GM23248 (cell line): ENCODE data around the gene RBFOX2. TPM values are rescaled to one million over a fixed set of nuclear protein-coding genes. Genes with fewer than 3 reads are reported as not detected.

Experiments
- DNase-seq: peaks from one replicate; pipeline ENCODE4 v3.0.0-alpha.2; 2015
- H2AFZ ChIP-seq: fragments of 200-600 bp; sonication (generic); 2 replicates; pipeline ENCODE4 v1.6.1; 2016; ENCODE audit warnings: antibody characterized with exemption
- H3F3A ChIP-seq: fragments of 200-600 bp; sonication (generic); 2 replicates; pipeline ENCODE4 v1.6.1; 2016; ENCODE audit warnings: mild to moderate bottlenecking, antibody characterized with exemption, mixed run types; ENCODE audit not compliant: insufficient read depth
- H3K27ac ChIP-seq: fragments of 200-600 bp; sonication (generic); 2 replicates; pipeline ENCODE4 v1.5.1; 2016; ENCODE audit warnings: mild to moderate bottlenecking
- H3K27me3 ChIP-seq: fragments of 200-600 bp; sonication (generic); replicated peaks from 2 replicates; pipeline ENCODE4 v1.6.1; 2016; ENCODE audit warnings: mild to moderate bottlenecking; ENCODE audit not compliant: insufficient read depth
- H3K36me3 ChIP-seq: fragments of 200-600 bp; sonication (generic); 2 replicates; pipeline ENCODE4 v1.6.1; 2016; ENCODE audit warnings: low read depth, mild to moderate bottlenecking
- H3K4me1 ChIP-seq: fragments of 200-600 bp; sonication (generic); 2 replicates; pipeline ENCODE4 v1.6.1; 2016; ENCODE audit warnings: mild to moderate bottlenecking; ENCODE audit not compliant: insufficient read depth
- H3K4me2 ChIP-seq: fragments of 200-600 bp; sonication (generic); one replicate; pipeline ENCODE4 v1.6.1; 2016; ENCODE audit warnings: mild to moderate bottlenecking; ENCODE audit not compliant: unreplicated experiment
- H3K4me3 ChIP-seq: fragments of 200-600 bp; sonication (generic); 2 replicates; pipeline ENCODE4 v1.5.1; 2016; ENCODE audit warnings: mild to moderate bottlenecking
- H3K79me2 ChIP-seq: fragments of 200-600 bp; sonication (generic); 2 replicates; pipeline ENCODE4 v1.6.1; 2016; ENCODE audit warnings: mild to moderate bottlenecking; ENCODE audit not compliant: insufficient read depth
- H3K9ac ChIP-seq: fragments of 200-600 bp; sonication (generic); 2 replicates; pipeline ENCODE4 v1.6.1; 2016; ENCODE audit warnings: mild to moderate bottlenecking
- H3K9me2 ChIP-seq: fragments of 200-600 bp; sonication (generic); 2 replicates; pipeline ENCODE4 v1.6.1; 2016; ENCODE audit warnings: mixed run types, mild to moderate bottlenecking, moderate library complexity; ENCODE audit not compliant: insufficient read depth
- H3K9me3 ChIP-seq: fragments of 200-600 bp; sonication (generic); one replicate; pipeline ENCODE4 v1.6.1; 2017; ENCODE audit warnings: low read depth
- H4K20me1 ChIP-seq: fragments of 200-600 bp; sonication (generic); 2 replicates; pipeline ENCODE4 v1.6.0; 2016; ENCODE audit not compliant: insufficient read depth
- EZH2 ChIP-seq: fragments of 200-600 bp; sonication (generic); IDR thresholded peaks from 2 replicates; pipeline ENCODE4 v1.6.1; 2018; ENCODE audit warnings: antibody characterized with exemption, mild to moderate bottlenecking; ENCODE audit not compliant: insufficient read depth, poor library complexity, severe bottlenecking
- EZH2phosphoT487 ChIP-seq: fragments of 200-600 bp; sonication (generic); IDR thresholded peaks from 2 replicates; pipeline ENCODE4 v1.6.1; 2018; ENCODE audit warnings: antibody characterized with exemption, moderate library complexity, mild to moderate bottlenecking, low read depth; ENCODE audit not compliant: insufficient read depth
- WGBS, 2 experiments: methylation state at CpG; one replicate each; pipeline ENCODE4 v1.1.6; 2015 to 2017; ENCODE audit warnings: low lambda C conversion rate in 2 of 2, low coverage in 1 of 2; ENCODE audit errors: missing lambda C conversion rate in 2 of 2; 5-methylcytosine and 5-hydroxymethylcytosine counted together
- in situ Hi-C: fragments of 300-500 bp; cut with MboI; formaldehyde crosslinking; loops from 2 replicates; pipeline ENCODE4 v1.15.0; 2020
- polyA plus RNA-seq: library from polyadenylated mRNA; unstranded; fragments of >200 nt; fragmentation: Nextera tagmentation; extraction: Ambion mirVana; gene quantifications from 2 replicates; pipeline ENCODE4 v1.2.1, GENCODE V29; 2016
- total RNA-seq: library from RNA; depleted of rRNA; stranded (reverse); fragments of >200 nt; shearing (Covaris generic); gene quantifications from 2 replicates; pipeline ENCODE4 v1.2.3, GENCODE V29; 2014

The RBFOX2 gene
- total and polyA plus RNA-seq, 2 experiments from 2014 or later: 127 to 136 TPM

DNA sequence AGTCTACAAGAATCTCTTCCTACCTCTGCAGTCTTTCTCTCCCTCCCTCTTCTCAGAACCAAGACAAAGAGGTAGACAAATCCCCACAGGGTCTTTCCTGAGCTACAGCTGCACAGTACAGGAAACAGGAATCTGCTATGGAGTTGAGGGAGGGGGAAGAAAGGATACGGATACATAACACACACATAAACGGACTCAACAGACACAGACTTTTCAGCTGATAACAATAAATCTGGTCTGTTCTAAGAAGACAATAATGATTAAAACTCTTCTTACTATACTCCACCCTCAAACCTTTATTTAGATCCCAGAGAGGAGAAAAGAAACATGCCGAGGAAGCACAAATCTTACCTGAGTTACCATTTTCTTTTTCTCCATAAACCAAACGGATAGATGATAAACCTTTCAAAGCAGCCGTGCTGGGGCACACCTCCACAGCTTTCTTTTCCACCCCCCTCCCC is 188.8 kb downstream of the RBFOX2 start:
- H3K9ac ChIP-seq: peak overlapping the region; percentile 82
- no peaks in the 10 kb centered on the region for H3K36me3 ChIP-seq
- no peaks in the 10 kb centered on the region for H3K9me3 ChIP-seq
- no peaks in the 10 kb centered on the region for H3K9me2 ChIP-seq
- peak overlapping the region; percentile 95 for H3K27ac ChIP-seq
- peaks cover 61% of the 10 kb centered on the region for H3F3A ChIP-seq
- H3K79me2 ChIP-seq: peaks cover 88% of the 10 kb centered on the region
- peak overlapping the region; percentile 22 for H2AFZ ChIP-seq
- no peaks in the 10 kb centered on the region for H3K27me3 ChIP-seq
- in situ Hi-C loops: no loop called here
- TF ChIP-seq EZH2 (no peak), EZH2phosphoT487 (no peak)
- 1% methylated on average over 5 of the region's 5 CpGs for WGBS, 2 experiments
- peak; percentile 32 for DNase-seq
- peak overlapping the region; percentile 97 for H3K4me3 ChIP-seq
- no peaks in the 10 kb centered on the region for H4K20me1 ChIP-seq
- H3K4me1 ChIP-seq: peaks cover 32% of the 10 kb centered on the region
- peak overlapping the region; percentile 100 for H3K4me2 ChIP-seq

- no peaks in the 10 kb centered on the region for H4K20me1 ChIP-seq
- H3K4me3 ChIP-seq: peak overlapping the region; percentile 97
- H3F3A ChIP-seq: peaks cover 70% of the 10 kb centered on the region
- peak overlapping the region; percentile 95 for H3K27ac ChIP-seq
- H3K36me3 ChIP-seq: no peaks in the 10 kb centered on the region
- H3K9me2 ChIP-seq: no peaks in the 10 kb centered on the region
- peaks cover 88% of the 10 kb centered on the region for H3K79me2 ChIP-seq
- WGBS, 2 experiments: 0 to 5% methylated on average over 3 to 4 of the region's 4 CpGs
- H3K9ac ChIP-seq: peak overlapping the region; percentile 82
- in situ Hi-C loops: no loop called here
- peak; percentile 91 for DNase-seq
- peaks cover 40% of the 10 kb centered on the region for H3K4me1 ChIP-seq
- no peaks in the 10 kb centered on the region for H3K9me3 ChIP-seq
- H3K4me2 ChIP-seq: peak overlapping the region; percentile 100
- TF ChIP-seq EZH2: no peak
- no peak for TF ChIP-seq EZH2phosphoT487
- H3K27me3 ChIP-seq: no peaks in the 10 kb centered on the region
- no peak overlapping the region for H2AFZ ChIP-seq
Observed at GRCh38 chr22:35838855-35839576, 189.6 kb downstream of the RBFOX2 start.

- Histone ChIP-seq H3K9me3 (no peaks in the 10 kb centered on the region), H3K9ac (peak overlapping the region; percentile 82), H3K4me1 (peaks cover 52% of the 10 kb centered on the region), H3K27me3 (no peaks in the 10 kb centered on the region), H2AFZ (no peak overlapping the region), H4K20me1 (no peaks in the 10 kb centered on the region), H3K4me3 (peak overlapping the region; percentile 97), H3K9me2 (no peaks in the 10 kb centered on the region), H3K4me2 (peak overlapping the region; percentile 100), H3K36me3 (0 out of 2 replicates have a peak, but pooled peaks cover 2% of the 10 kb centered on the region), H3F3A (peaks cover 75% of the 10 kb centered on the region), H3K27ac (peak overlapping the region; percentile 95), H3K79me2 (peaks cover 88% of the 10 kb centered on the region)
- 23% methylated on average over 5 of the region's 5 CpGs for WGBS, 2 experiments
- peak; percentile 15 for DNase-seq
- TF ChIP-seq EZH2phosphoT487 (no peak), EZH2 (no peak)
- in situ Hi-C loops: no loop called here
Observed at GRCh38 chr22:35837101-35837727, 191.4 kb downstream of the RBFOX2 start.

GRCh38 chr22:35835998-35836691 is 192.5 kb downstream of the RBFOX2 start:
- in situ Hi-C loops: no loop called here
- peak; percentile 92 for DNase-seq
- H4K20me1 ChIP-seq: no peaks in the 10 kb centered on the region
- 1% methylated on average over 6 of the region's 6 CpGs for WGBS, 2 experiments
- peak overlapping the region; percentile 82 for H3K9ac ChIP-seq
- H3K9me2 ChIP-seq: no peaks in the 10 kb centered on the region
- peak overlapping the region; percentile 100 for H3K4me2 ChIP-seq
- no peak overlapping the region for H2AFZ ChIP-seq
- H3F3A ChIP-seq: peaks cover 69% of the 10 kb centered on the region
- H3K27me3 ChIP-seq: no peaks in the 10 kb centered on the region
- H3K27ac ChIP-seq: peak overlapping the region; percentile 95
- peaks cover 52% of the 10 kb centered on the region for H3K4me1 ChIP-seq
- peaks cover 88% of the 10 kb centered on the region for H3K79me2 ChIP-seq
- H3K36me3 ChIP-seq: 0 out of 2 replicates have a peak, but pooled peaks cover 9% of the 10 kb centered on the region
- TF ChIP-seq EZH2phosphoT487: no peak
- no peak for TF ChIP-seq EZH2
- H3K9me3 ChIP-seq: no peaks in the 10 kb centered on the region
- H3K4me3 ChIP-seq: peak overlapping the region; percentile 97
